Activated naive CD4-positive, alpha-beta T cell treated with anti-CD3 and anti-CD28 coated beads for 36 hours (primary cell): ENCODE measurements around the gene RIMBP2. TPM values are rescaled to one million over a fixed set of nuclear protein-coding genes. Genes with fewer than 3 reads are reported as not detected.
"Not testable (repeated sequence)": the region's sequence is repeated elsewhere in the genome, so short reads cannot be mapped to it uniquely, and the experiment has no call there.

Source experiments
- CTCF ChIA-PET: fragments of 350-600 bp; sonication (Branson Sonifier 250); formaldehyde crosslinking; loops from one replicate; lab custom pipeline; 2021; ENCODE audit warnings: antibody characterized with exemption; lab: Charles Lee
- DNase-seq: peaks from one replicate; pipeline ENCODE4 v3.0.0-alpha.2; 2020
- H3K27ac Mint-ChIP-seq: one replicate; pipeline ENCODE4 v1.8.0; 2021; ENCODE audit warnings: mild to moderate bottlenecking, mixed read lengths
- H3K27me3 Mint-ChIP-seq: one replicate; pipeline ENCODE4 v1.8.0; 2021; ENCODE audit warnings: low read depth, mixed read lengths
- H3K36me3 Mint-ChIP-seq: one replicate; pipeline ENCODE4 v1.8.0; 2021; ENCODE audit warnings: low read depth, mixed read lengths
- H3K4me1 Mint-ChIP-seq: one replicate; pipeline ENCODE4 v1.8.0; 2021; ENCODE audit warnings: low read depth, mixed read lengths
- H3K4me3 Mint-ChIP-seq: one replicate; pipeline ENCODE4 v1.8.0; 2021; ENCODE audit warnings: mild to moderate bottlenecking, moderate library complexity, mixed read lengths
- H3K9me3 Mint-ChIP-seq: one replicate; pipeline ENCODE4 v1.8.0; 2021; ENCODE audit warnings: mixed read lengths
- intact Hi-C: fragments of 100-400 bp; cut with micrococcal nuclease; formaldehyde crosslinking; loops from one replicate; pipeline ENCODE4 v1.15.1; 2023
- total RNA-seq, 2 experiments: library from RNA; stranded (reverse); gene quantifications; one replicate each; pipeline ENCODE4 v1.2.3, GENCODE V29; 2021

Gene RIMBP2
- total RNA-seq, 2 experiments from 2014 or later = not detected

- no peak overlapping the region for H3K4me3 Mint-ChIP-seq
- H3K4me1 Mint-ChIP-seq = no peaks in the 10 kb centered on the region
- peaks cover 6% of the 10 kb centered on the region for H3K27me3 Mint-ChIP-seq
- intact Hi-C loops = no loop called here
- H3K9me3 Mint-ChIP-seq = no peaks in the 10 kb centered on the region
- CTCF ChIA-PET = no interaction called here
- no peaks in the 10 kb centered on the region for H3K36me3 Mint-ChIP-seq
- no peak for DNase-seq
- no peak overlapping the region for H3K27ac Mint-ChIP-seq
These were observed 15.4 kb downstream of the RIMBP2 start for GRCh38 chr12:130700492-130701401.

GRCh38 chr12:130698106-130698505 lies 18.0 kb downstream of the RIMBP2 start:
- Mint-ChIP-seq H3K9me3 (no peaks in the 10 kb centered on the region), H3K4me1 (no peaks in the 10 kb centered on the region), H3K4me3 (no peak overlapping the region), H3K36me3 (no peaks in the 10 kb centered on the region), H3K27ac (no peak overlapping the region), H3K27me3 (peaks cover 7% of the 10 kb centered on the region)
- DNase-seq = no peak
- CTCF ChIA-PET = no interaction called here
- intact Hi-C loops = no loop called here

- intact Hi-C loops = no loop called here
- DNase-seq = no peak
- H3K27me3 Mint-ChIP-seq = peaks cover 15% of the 10 kb centered on the region
- CTCF ChIA-PET = no interaction called here
- no peaks in the 10 kb centered on the region for H3K9me3 Mint-ChIP-seq
- H3K4me1 Mint-ChIP-seq = no peaks in the 10 kb centered on the region
- no peak overlapping the region for H3K4me3 Mint-ChIP-seq
- H3K36me3 Mint-ChIP-seq = no peaks in the 10 kb centered on the region
- H3K27ac Mint-ChIP-seq = no peak overlapping the region
These were observed 19.6 kb downstream of the RIMBP2 start for GRCh38 chr12:130696379-130697100.

- Mint-ChIP-seq H3K4me1 (no peaks in the 10 kb centered on the region), H3K4me3 (no peak overlapping the region), H3K27me3 (peaks cover 15% of the 10 kb centered on the region), H3K27ac (no peak overlapping the region), H3K36me3 (no peaks in the 10 kb centered on the region), H3K9me3 (no peaks in the 10 kb centered on the region)
- DNase-seq = no peak
- intact Hi-C loops = no loop called here
- CTCF ChIA-PET = no interaction called here
These were observed 21.0 kb downstream of the RIMBP2 start for GRCh38 chr12:130695061-130695460.

GRCh38 chr12:130689408-130690405 lies 26.4 kb downstream of the RIMBP2 start:
- intact Hi-C loops = no loop called here
- Mint-ChIP-seq H3K9me3 (no peaks in the 10 kb centered on the region), H3K4me1 (no peaks in the 10 kb centered on the region), H3K36me3 (no peaks in the 10 kb centered on the region), H3K27ac (no peak overlapping the region), H3K4me3 (no peak overlapping the region), H3K27me3 (peaks cover 37% of the 10 kb centered on the region)
- DNase-seq = no peak
- CTCF ChIA-PET = no interaction called here

GRCh38 chr12:130688999-130689398 lies 27.1 kb downstream of the RIMBP2 start:
- H3K4me1 Mint-ChIP-seq, CTCF ChIA-PET, DNase-seq, H3K36me3 Mint-ChIP-seq, H3K9me3 Mint-ChIP-seq, H3K4me3 Mint-ChIP-seq, intact Hi-C loops, H3K27ac Mint-ChIP-seq: not testable (repeated sequence)
- peaks cover 39% of the 10 kb centered on the region for H3K27me3 Mint-ChIP-seq

GRCh38 chr12:130687796-130688778 lies 28.0 kb downstream of the RIMBP2 start:
- no peak for DNase-seq
- Mint-ChIP-seq H3K36me3 (no peaks in the 10 kb centered on the region), H3K4me1 (no peaks in the 10 kb centered on the region), H3K9me3 (no peaks in the 10 kb centered on the region), H3K27ac (no peak overlapping the region), H3K27me3 (peaks cover 44% of the 10 kb centered on the region), H3K4me3 (no peak overlapping the region)
- intact Hi-C loops = no loop called here
- CTCF ChIA-PET = interaction anchor here (1.0 to 1.1 kb wide), 2 partner anchors 56 to 60 kb away, joined by 3 read pairs; no protein-coding TSS in a partner anchor

GRCh38 chr12:130687190-130687589 lies 28.9 kb downstream of the RIMBP2 start:
- H3K4me3 Mint-ChIP-seq = no peak overlapping the region
- no peaks in the 10 kb centered on the region for H3K9me3 Mint-ChIP-seq
- CTCF ChIA-PET = no interaction called here
- no peak for DNase-seq
- no peaks in the 10 kb centered on the region for H3K36me3 Mint-ChIP-seq
- H3K27ac Mint-ChIP-seq = no peak overlapping the region
- intact Hi-C loops = no loop called here
- H3K27me3 Mint-ChIP-seq = peaks cover 41% of the 10 kb centered on the region
- H3K4me1 Mint-ChIP-seq = no peaks in the 10 kb centered on the region

- no peak overlapping the region for H3K4me3 Mint-ChIP-seq
- H3K9me3 Mint-ChIP-seq = no peaks in the 10 kb centered on the region
- no peaks in the 10 kb centered on the region for H3K4me1 Mint-ChIP-seq
- H3K27ac Mint-ChIP-seq = no peak overlapping the region
- DNase-seq = no peak
- no peaks in the 10 kb centered on the region for H3K36me3 Mint-ChIP-seq
- intact Hi-C loops = no loop called here
- CTCF ChIA-PET = no interaction called here
- peaks cover 36% of the 10 kb centered on the region for H3K27me3 Mint-ChIP-seq
These were observed 29.5 kb downstream of the RIMBP2 start for GRCh38 chr12:130686511-130686991.

- Mint-ChIP-seq H3K9me3 (no peaks in the 10 kb centered on the region), H3K36me3 (no peaks in the 10 kb centered on the region), H3K4me1 (no peaks in the 10 kb centered on the region), H3K4me3 (no peak overlapping the region), H3K27ac (no peak overlapping the region), H3K27me3 (peaks cover 36% of the 10 kb centered on the region)
- CTCF ChIA-PET = no interaction called here
- no peak for DNase-seq
- intact Hi-C loops = no loop called here
These were observed 30.2 kb downstream of the RIMBP2 start for GRCh38 chr12:130685850-130686249.

- no peaks in the 10 kb centered on the region for H3K9me3 Mint-ChIP-seq
- DNase-seq = no peak
- peaks cover 36% of the 10 kb centered on the region for H3K27me3 Mint-ChIP-seq
- H3K4me1 Mint-ChIP-seq = no peaks in the 10 kb centered on the region
- intact Hi-C loops = no loop called here
- CTCF ChIA-PET = no interaction called here
- H3K36me3 Mint-ChIP-seq = no peaks in the 10 kb centered on the region
- no peak overlapping the region for H3K27ac Mint-ChIP-seq
- H3K4me3 Mint-ChIP-seq = no peak overlapping the region
These were observed 30.8 kb downstream of the RIMBP2 start for GRCh38 chr12:130685250-130685787.
